GM12878 (cell line): ENCODE data around the gene GZMM. TPM values are rescaled to one million over a fixed set of nuclear protein-coding genes. Genes with fewer than 3 reads are reported as not detected.

Experiments used
- ATAC-seq: fragments of 200-7000 bp; cut with Tn5 transposase; 3 replicates; pipeline ENCODE4 v1.9.1; 2020; ENCODE audit warnings: mild to moderate bottlenecking, moderate library complexity
- BruUV-seq: library from RNA; stranded (reverse); fragments of 400-500 nt; replicated peaks from 2 replicates; lab custom pipeline; 2021; lab: Mats Ljungman, UMichigan
- CTCF ChIA-PET: fragments of 300-600 bp; sonication (Branson Sonifier 250); formaldehyde crosslinking; extraction: SDS; loops from one replicate; lab custom pipeline; 2021; ENCODE audit warnings: inconsistent platforms; lab: Yijun Ruan, JAX
- POLR2A ChIA-PET: fragments of 350-600 bp; formaldehyde crosslinking; extraction: SDS; loops from one replicate; lab custom pipeline; 2021; ENCODE audit warnings: inconsistent platforms; lab: Charles Lee
- RAD21 ChIA-PET: fragments of 300-600 bp; sonication (Branson Sonifier 250); formaldehyde crosslinking; loops from one replicate; lab custom pipeline; 2023; ENCODE audit warnings: antibody characterized with exemption; ENCODE audit not compliant: unreplicated experiment; lab: Charles Lee
- SMC1A ChIA-PET: fragments of 300-600 bp; sonication (Branson Sonifier 250); formaldehyde crosslinking; loops from one replicate; lab custom pipeline; 2023; ENCODE audit not compliant: unreplicated experiment, uncharacterized antibody; lab: Charles Lee
- DNase-seq: peaks from one replicate; pipeline ENCODE4 v3.0.0-alpha.2; 2011; ENCODE audit warnings: low read depth, low spot score
- FAIRE-seq: peaks from 3 replicates; lab custom pipeline; 2011; peaks lifted over from hg19 to GRCh38; lab: Jason Lieb, UNC
- H2AFZ ChIP-seq: 2 replicates; pipeline ENCODE4 v1.6.0; 2011; ENCODE audit warnings: low read depth, low read length, control low read depth; ENCODE audit not compliant: control insufficient read depth
- H3K27ac ChIP-seq: 2 replicates; pipeline ENCODE4 v1.5.1; 2011; ENCODE audit warnings: control low read depth; ENCODE audit not compliant: control insufficient read depth, insufficient read depth
- H3K27me3 ChIP-seq, 2 experiments: replicated peaks in 1 of 2; 2 replicates each; pipeline versions ENCODE4 v1.6.0 to v1.6.1; 2011; ENCODE audit warnings: low read length in 1 of 2; ENCODE audit not compliant: control insufficient read depth in 2 of 2, insufficient read depth in 2 of 2
- H3K36me3 ChIP-seq, 2 experiments: 2 replicates each; pipeline ENCODE4 v1.5.1; 2011; ENCODE audit warnings: low read length in 1 of 2; ENCODE audit not compliant: control insufficient read depth in 2 of 2, insufficient read depth in 2 of 2
- H3K4me1 ChIP-seq: 2 replicates; pipeline ENCODE4 v1.6.1; 2011; ENCODE audit warnings: mild to moderate bottlenecking, low read length, moderate library complexity, mixed read lengths; ENCODE audit not compliant: control insufficient read depth, insufficient read depth
- H3K4me2 ChIP-seq: 2 replicates; pipeline ENCODE4 v1.6.0; 2011; ENCODE audit warnings: control low read depth; ENCODE audit not compliant: control insufficient read depth, insufficient read depth
- H3K4me3 ChIP-seq: fragments of 200-600 bp; sonication (generic); 2 replicates; pipeline ENCODE4 v1.5.1; 2016
- H3K79me2 ChIP-seq: 2 replicates; pipeline ENCODE4 v1.6.0; 2011; ENCODE audit warnings: low read length; ENCODE audit not compliant: control insufficient read depth, insufficient read depth
- H3K9ac ChIP-seq: 2 replicates; pipeline ENCODE4 v1.8.0; 2011; ENCODE audit warnings: low read length, control low read depth, mixed read lengths; ENCODE audit not compliant: control insufficient read depth, insufficient read depth
- H3K9me3 ChIP-seq: replicated peaks from 3 replicates; pipeline ENCODE4 v1.5.1; 2011; ENCODE audit warnings: mild to moderate bottlenecking, low read length; ENCODE audit not compliant: control insufficient read depth, insufficient read depth
- H4K20me1 ChIP-seq: 2 replicates; pipeline ENCODE4 v1.6.0; 2011; ENCODE audit not compliant: control insufficient read depth, insufficient read depth
- BCLAF1 ChIP-seq: fragments of 450-650 bp; IDR thresholded peaks from 2 replicates; pipeline ENCODE4 v1.6.1; 2017; ENCODE audit warnings: antibody characterized with exemption, mild to moderate bottlenecking, moderate library complexity
- CHD4 ChIP-seq: fragments of 200-600 bp; sonication (generic); IDR thresholded peaks from 2 replicates; pipeline ENCODE4 v1.6.1; 2016; ENCODE audit warnings: mild to moderate bottlenecking
- EGR1 ChIP-seq, 2 experiments: IDR thresholded peaks; 1 replicate in 1 of 2; 2 replicates in 1 of 2; pipeline ENCODE4 v1.6.1; 2011 to 2012; ENCODE audit warnings: low read depth in 2 of 2, low read length in 2 of 2, borderline replicate concordance in 1 of 2, mild to moderate bottlenecking in 1 of 2, moderate library complexity in 1 of 2
- GABPA ChIP-seq: IDR thresholded peaks from 2 replicates; pipeline ENCODE4 v1.6.1; 2014; ENCODE audit warnings: antibody characterized with exemption, low read depth, mild to moderate bottlenecking, inconsistent platforms
- KAT2A ChIP-seq: conservative IDR thresholded peaks from 2 replicates; pipeline ENCODE4 v1.6.1; 2011; ENCODE audit warnings: low read depth, low read length; ENCODE audit not compliant: control insufficient read depth
- MTA3 ChIP-seq: IDR thresholded peaks from 2 replicates; pipeline ENCODE4 v1.6.1; 2012; ENCODE audit warnings: low read length, inconsistent platforms, borderline replicate concordance
- NFXL1 ChIP-seq: fragments of 450-650 bp; IDR thresholded peaks from 2 replicates; pipeline ENCODE4 v1.6.1; 2017; ENCODE audit warnings: antibody characterized with exemption, mild to moderate bottlenecking, borderline replicate concordance
- PAX5 ChIP-seq: IDR thresholded peaks from 2 replicates; pipeline ENCODE4 v1.6.1; 2011; ENCODE audit warnings: low read depth, low read length, borderline replicate concordance
- POU2F2 ChIP-seq: IDR thresholded peaks from 3 replicates; pipeline ENCODE4 v1.6.1; 2011; ENCODE audit warnings: low read depth, mild to moderate bottlenecking, low read length, borderline replicate concordance
- ZNF622 ChIP-seq: fragments of 450-650 bp; IDR thresholded peaks from 2 replicates; pipeline ENCODE4 v1.6.1; 2017; ENCODE audit warnings: mild to moderate bottlenecking, inconsistent platforms
- WGBS: methylation state at CpG from one replicate; pipeline ENCODE4 v1.1.6; 2016; ENCODE audit warnings: low lambda C conversion rate; ENCODE audit not compliant: insufficient replicate concordance, insufficient coverage; ENCODE audit errors: missing lambda C conversion rate; 5-methylcytosine and 5-hydroxymethylcytosine counted together
- in situ Hi-C: fragments of 300-500 bp; cut with MboI; formaldehyde crosslinking; loops from 9 replicates; pipeline ENCODE4 v1.14.3; 2018; ENCODE audit warnings: mixed read lengths
- intact Hi-C: fragments of 100-400 bp; cut with micrococcal nuclease; formaldehyde crosslinking; loops from one replicate; pipeline ENCODE4 v1.14.2; 2022; ENCODE audit not compliant: unreplicated experiment
- polyA plus RNA-seq, 11 experiments: library from polyadenylated mRNA; depleted of rRNA in 4 of 11; unstranded in 6 of 11; stranded (reverse) in 5 of 11; fragments of >200 nt; fragmentation: Nextera tagmentation in 4 of 11; fragmentation: Illumina TruSeq in 1 of 11; extraction: Ambion mirVana in 4 of 11; extraction: Trizol in 1 of 11; gene quantifications; 1 replicate in 1 of 11; 2 replicates in 10 of 11; pipeline versions ENCODE4 v1.2.1 to v1.2.3, GENCODE V29; 2011 to 2016; ENCODE audit warnings: inconsistent platforms in 2 of 11, missing spikeins in 2 of 11, low read depth in 1 of 11
- total RNA-seq, 4 experiments: library from RNA; depleted of rRNA in 3 of 4; stranded (reverse); fragments of >200 nt in 3 of 4; fragmentation: Illumina TruSeq in 1 of 4; extraction: Trizol in 1 of 4; gene quantifications; 2 replicates each; pipeline versions ENCODE4 v1.2.1 to v1.2.3, GENCODE V29; 2013 to 2021

The GZMM gene
- total and polyA plus RNA-seq, 10 of the 15 experiments (the other 5 are each of a cell fraction or from before 2014, with no cell fraction given) = 0.09 to 0.48 (median 0.23) TPM; not detected in 7

- Histone ChIP-seq H3K27me3 (no peaks in the 10 kb centered on the region), H3K4me1 (no peaks in the 10 kb centered on the region), H3K4me3 (no peak overlapping the region), H4K20me1 (no peaks in the 10 kb centered on the region), H2AFZ (no peak overlapping the region), H3K79me2 (no peaks in the 10 kb centered on the region), H3K4me2 (no peak overlapping the region), H3K9ac (no peak overlapping the region), H3K9me3 (no peaks in the 10 kb centered on the region), H3K36me3 (no peaks in the 10 kb centered on the region), H3K27ac (no peak overlapping the region)
- DNase-seq (no peak), FAIRE-seq (no peak), ATAC-seq (no peak)
- SMC1A ChIA-PET = no interaction called here
- WGBS = 79% methylated on average over 14 of the region's 15 CpGs
- BruUV-seq = no TSS peak
- RAD21 ChIA-PET = no interaction called here
- intact Hi-C loops = no loop called here
- TF ChIP-seq POU2F2 (no peak), MTA3 (no peak), BCLAF1 (no peak), KAT2A (no peak), GABPA (no peak), CHD4 (no peak), NFXL1 (no peak), PAX5 (no peak), EGR1 (IDR thresholded peaks at IDR 0.05; ENCODE audit: borderline replicate concordance in 1 of 2, low read depth in 2 of 2, low read length in 2 of 2) (no peak), ZNF622 (no peak)
- CTCF ChIA-PET = no interaction called here
- in situ Hi-C loops = no loop called here
- POLR2A ChIA-PET = no interaction called here
Measured at GRCh38 chr19:547117-547516, 3.3 kb downstream of the GZMM start.
